ENCODE measurements around the gene SERPINE1.

The SERPINE1 gene

DNA sequence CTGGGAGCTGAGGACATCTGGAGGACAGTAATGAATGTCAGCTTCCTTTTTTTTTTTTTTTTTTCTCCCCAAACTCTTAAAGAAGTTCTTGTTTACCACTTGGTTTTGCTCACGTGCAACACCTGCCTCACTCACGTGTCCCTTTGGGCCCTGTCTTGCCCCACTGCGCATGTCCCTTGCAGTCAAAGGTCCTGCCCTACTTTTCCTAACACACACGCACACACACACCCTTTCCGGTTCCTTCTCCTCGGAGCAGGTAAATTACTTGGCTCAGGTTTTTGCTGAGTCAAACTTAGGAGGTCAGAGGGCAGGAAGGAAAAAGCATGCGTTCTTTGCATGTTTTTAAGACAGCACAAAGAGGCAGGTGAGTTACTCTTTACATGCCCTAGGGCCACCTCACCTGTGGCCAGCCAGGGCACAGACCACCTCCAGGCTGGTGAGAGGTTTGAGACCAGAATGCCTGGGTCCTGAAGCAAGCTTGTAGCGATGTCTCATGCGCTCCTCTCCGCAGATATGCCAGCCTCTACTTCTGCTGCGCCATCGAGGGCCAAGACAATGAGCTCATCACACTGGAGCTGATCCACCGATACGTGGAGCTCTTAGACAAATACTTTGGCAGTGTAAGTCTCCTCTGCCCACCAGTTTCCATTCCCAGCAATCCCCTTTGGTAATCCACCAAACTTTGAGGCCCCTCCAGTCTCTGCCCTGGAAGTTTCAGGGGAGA is 30.1 kb downstream of the SERPINE1 start:
- ATAC-seq = no peak

DNA sequence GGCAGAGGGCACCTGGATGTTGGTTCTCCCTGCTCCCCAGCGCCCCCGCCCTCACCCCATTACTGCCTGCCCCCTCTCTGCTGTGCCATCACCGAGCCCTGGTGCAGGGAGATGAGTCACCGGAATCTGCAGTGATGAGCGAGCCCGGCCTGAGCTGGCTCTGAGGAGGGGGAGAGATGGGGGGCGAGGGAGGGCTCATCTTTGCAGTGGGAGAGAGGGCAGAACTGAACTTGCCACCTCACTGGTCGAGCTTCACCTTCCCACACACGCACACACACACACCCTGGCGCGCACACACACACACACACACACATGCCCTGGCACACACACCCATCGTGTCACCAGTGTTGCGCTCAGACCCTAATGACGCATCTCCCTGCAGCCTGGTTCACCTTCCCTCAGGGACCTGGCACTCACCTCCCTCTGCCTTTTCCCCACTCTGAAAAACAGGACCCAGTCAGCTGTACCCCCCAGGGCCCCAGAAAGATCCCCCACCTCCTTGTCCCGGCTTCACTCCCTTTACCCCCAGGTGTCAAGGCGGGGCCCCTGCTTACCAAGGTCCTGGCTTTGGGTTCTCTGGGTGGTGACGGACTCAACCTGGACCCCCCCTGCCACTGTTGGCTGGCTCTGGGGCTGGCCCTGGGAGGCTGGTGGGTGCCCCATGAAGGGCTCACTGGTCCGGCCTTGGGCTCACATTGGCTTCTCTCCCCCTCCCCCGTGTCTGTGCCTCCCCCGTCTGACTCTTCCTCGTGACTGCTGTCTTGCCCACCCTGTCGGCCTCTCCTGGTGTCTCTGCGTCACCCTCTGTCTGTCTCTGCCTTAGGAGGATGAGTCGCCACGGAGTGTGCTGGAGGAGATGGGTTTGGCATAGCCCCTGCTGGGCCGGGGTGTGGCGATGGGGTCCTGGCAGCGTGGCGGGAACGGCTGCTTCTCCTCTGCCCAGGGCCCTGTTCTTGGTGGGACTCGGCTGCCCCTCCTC is 33.1 kb downstream of the SERPINE1 start:
- ATAC-seq = no peak

DNA sequence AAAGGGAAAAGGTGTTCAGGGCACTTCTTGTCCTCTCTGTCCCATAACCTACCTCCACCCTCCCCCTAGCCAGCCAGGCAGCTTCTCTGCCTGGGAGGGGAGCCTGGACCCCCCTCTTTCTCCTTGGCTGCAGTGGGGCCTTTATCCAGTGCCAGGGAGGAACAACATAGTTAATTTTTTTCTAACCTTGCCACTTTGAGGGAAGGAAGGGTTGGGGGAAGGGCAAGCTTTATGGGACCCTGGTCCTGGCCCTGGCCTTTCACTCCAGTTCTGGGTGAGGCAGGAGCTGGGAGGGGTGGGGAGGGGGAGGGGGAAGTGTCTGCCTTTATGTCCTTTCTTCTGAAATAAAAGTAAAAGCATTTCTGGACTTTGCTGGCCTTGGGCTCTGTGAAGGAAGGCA is 34.0 kb downstream of the SERPINE1 start:
- ATAC-seq = no peak

DNA sequence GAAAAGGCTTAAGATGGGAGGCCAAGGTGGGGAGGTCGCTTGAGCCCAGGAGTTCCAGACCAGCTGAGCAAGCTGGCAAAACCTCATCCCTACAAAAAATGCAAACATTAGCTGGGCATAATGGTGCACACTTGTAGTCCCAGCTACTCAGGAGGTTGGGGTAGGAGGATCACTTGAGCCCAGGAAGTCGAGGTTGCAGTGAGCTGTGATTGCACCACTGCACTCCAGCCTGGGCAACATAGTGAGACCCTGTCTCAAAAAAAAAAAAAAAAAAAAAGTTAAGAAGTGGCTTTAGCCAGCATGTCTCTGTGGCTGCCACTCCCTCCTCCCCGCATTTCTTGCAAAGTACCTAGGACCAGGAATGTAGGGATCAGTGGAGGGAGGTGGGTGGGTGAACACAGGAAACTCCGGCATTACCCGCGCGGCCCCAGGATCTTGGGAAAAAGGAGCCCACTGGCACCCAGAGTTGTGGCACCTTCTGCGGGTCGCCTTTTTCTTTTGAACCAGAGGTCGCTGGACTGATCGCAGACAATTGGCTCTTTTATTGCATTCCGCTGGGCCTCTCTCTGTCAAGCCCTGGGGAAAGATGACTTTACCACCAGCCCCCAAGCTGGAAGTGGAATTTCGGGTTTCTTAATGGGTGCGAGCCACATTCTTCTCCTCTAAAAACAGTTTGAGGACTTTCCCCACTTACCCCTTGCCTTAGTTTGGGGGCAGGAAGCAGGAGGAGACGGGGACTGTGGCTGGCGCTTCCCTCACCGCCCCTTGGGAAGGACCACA is 35.0 kb downstream of the SERPINE1 start:
- no peak for ATAC-seq

DNA sequence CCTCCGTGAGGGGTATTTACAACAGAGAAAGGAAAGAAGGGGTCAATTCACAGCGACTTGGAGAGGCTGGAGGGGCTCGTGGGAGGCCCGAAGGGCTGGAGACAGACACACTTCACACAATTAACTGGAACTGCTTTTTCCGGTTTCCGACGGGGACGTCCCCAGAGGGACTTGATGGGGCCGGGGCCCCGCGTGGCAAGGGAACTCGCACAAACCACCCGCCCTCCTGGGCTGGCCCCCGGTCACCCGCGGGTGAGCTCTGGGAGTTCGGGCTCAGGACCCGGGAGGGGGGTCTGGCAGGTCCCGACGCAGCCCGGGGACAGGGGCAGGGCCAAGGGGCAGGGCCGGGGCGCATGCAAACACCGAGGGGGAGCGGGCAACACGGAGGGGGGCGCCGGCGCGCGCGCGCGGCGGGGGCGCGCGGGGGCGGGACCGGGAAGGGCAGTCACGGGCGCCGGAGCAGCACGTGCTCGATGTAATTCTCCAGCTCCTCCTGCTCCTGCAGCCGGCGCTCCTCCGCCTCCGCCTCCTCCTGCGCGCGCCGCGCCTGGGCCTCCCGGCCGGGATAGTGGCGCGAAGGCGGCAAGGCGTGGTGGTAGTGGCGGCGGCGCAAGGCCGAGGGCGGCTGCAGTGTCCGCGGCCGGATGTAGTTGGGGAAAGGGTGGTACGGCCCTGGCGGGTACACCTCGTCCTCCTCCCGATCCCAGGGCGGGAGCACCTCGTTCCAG is 35.8 kb downstream of the SERPINE1 start:
- ATAC-seq = no peak

DNA sequence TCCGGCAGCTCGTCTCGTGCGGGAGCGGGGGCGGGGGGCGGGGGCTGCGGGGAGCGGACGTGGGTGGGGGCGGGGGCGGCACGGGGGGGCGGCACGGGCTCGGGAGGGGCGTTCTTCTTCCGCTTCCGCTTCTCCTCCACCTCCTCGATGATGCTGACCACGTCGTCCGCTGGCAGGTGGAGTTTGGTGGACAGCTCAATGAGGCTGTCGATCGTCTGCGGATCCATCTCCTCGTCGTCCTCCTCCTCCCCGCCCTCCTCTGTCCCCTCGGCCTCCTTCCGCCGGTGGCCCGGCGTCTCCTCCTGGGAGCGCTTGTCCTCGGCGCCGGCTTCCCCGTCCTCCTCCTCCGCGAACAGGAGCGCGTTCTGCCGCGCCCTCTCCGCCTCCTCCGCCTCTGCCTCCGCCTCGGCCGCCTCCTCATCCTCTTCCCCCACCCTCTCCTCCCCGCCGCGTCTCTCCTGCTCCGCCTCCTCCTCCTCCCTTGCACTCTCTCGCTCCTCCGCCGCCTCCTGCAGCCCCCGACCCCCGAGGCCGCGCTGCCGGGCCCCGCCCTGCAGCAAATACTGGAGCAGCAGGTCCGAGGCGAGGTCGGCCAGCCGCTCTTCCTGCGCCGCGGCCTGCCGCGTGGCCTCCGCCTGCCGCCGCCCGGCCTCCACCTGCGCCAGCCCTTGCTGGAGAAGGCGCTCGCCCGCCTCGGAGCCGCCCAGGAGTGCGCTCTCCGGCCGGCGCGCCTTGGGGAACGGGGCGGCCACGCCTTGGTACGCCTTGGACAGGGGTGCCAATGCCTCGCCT is 36.6 kb downstream of the SERPINE1 start:
- peak in 1 of 2 donors; percentile 4 for ATAC-seq

DNA sequence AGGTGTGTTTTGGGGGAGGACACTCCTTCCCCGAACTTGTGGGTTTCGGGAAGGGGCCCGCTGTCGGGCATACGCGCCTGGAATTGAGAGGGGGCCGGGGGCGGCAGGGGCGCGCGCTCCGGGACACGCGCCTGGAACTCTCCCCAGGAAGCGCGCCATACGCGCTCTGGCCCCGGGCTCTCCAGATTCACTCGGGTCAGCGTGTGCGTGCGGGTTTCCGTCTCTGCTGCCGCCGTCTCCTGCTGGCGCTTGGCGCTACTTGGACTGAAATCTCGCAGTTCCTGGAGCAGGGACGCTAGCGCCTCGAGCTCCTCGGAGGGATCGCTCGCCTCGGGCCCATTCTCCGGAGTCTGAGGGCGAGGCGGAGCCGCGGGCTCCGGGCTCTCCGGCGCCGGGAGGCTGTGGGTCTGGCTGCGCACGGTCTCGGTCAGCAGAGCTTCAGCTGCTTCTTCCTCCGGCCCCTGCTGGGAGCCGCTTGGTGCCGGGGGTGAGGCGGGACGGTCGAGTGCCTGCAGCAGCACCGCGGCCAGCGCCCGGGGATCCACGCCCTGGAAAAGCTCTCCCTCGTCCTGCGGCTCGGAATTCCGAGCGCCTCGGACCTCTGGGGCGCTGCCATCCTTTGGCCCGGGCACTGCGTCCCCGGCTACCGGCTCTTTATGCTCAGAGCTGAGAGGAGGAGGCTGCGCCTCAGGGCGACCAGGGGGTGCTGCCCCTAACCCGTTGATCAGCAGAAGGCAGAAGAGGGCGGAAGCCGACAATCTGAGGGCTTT is 37.4 kb downstream of the SERPINE1 start:
- no peak for ATAC-seq

DNA sequence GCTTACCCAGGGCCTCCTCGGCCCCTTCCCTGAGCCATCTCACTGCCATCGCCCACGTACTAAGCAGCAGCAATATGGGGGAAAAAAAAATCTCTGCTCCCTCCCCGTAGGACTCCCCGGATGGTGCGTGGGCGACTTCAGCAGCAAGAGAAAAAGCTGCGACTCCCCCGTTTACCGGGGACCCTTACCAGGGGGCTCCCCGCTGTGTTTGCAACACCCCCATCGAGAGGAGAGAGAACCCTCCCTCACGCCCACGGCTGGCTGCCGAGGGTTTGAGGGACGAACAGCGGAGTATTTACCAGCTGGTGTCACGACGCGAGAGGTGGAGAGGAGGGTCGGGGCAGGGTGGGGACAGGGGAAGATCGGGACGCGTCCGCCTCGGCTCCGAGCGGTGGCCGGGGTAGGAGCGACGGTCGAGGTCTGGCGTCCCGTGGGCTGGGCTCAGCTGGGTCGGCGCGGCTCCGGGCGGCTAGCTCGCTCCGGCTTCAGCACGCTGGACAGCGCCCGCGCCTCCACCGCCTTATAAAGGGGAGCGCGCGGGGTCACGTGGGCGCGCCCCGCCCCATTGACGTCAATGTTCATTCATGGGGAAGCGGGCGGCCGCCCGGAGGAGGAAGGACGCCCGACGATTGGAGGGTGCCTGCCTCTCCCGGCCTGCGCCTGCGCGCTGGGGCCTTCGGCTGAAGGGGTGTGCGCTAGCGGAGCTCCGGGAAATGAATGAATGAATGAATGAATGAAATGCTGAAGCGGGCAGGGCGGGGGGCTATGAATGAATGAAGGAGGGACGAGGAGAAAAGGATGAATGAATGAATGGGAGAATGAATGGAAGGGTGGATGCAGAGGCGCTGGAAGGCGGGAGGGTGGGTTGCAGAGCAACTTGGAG is 38.4 kb downstream of the SERPINE1 start, which contains the start of gene VGF:
TSS of gene VGF (minus strand) at position 495 of the 883 bp plus-strand sequence. CDS start 726 bp downstream, outside the sequence.
- ATAC-seq = peak; percentile 83 to 85

DNA sequence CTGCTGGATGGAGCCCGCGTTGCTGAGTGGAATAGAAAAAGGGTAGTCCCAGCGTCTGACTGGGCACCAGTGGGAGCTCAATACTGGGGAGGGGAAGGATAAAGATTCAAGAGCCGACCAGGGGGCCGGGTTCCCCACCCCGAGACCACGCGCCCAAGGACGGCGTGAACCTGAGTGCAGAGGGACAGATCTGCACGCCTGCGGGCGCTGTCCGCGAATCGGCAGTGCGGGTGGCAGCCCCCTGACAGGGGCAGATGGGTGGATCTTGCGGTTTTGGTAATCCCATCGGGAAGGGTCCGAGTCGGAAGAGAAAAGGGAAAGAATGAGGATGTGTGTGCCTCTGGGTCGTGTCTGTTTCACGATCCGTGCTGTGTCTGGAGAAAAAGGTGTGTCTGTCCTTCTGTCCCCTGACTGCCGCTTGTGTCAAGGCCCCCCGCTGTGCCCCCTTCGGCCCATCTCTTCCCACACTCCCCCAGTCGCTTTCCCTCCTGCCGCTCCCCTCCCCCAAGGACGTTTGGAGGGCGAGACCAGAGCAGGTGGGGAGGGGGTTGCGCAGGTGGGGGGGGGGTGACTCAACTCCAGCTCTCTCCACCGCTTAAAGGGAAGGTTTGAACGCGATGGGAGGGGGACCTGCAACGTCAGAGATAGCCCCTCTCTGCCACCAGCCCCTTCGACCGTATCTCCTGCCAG is 39.2 kb downstream of the SERPINE1 start:
- no peak for ATAC-seq

DNA sequence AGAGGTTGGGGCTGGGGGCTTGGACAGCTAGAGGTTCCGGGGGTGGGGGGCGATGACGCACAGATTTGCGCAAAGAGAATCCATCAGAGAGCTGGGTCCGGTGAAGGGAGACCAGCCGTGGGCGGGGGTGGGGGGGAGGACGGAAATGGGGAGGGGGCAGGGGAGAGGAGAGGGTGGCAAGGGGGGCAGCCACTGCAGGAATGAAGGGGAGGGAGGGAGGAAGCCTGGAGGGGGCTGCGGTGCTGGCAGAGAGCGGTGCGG is 39.7 kb downstream of the SERPINE1 start:
- ATAC-seq = no peak

DNA sequence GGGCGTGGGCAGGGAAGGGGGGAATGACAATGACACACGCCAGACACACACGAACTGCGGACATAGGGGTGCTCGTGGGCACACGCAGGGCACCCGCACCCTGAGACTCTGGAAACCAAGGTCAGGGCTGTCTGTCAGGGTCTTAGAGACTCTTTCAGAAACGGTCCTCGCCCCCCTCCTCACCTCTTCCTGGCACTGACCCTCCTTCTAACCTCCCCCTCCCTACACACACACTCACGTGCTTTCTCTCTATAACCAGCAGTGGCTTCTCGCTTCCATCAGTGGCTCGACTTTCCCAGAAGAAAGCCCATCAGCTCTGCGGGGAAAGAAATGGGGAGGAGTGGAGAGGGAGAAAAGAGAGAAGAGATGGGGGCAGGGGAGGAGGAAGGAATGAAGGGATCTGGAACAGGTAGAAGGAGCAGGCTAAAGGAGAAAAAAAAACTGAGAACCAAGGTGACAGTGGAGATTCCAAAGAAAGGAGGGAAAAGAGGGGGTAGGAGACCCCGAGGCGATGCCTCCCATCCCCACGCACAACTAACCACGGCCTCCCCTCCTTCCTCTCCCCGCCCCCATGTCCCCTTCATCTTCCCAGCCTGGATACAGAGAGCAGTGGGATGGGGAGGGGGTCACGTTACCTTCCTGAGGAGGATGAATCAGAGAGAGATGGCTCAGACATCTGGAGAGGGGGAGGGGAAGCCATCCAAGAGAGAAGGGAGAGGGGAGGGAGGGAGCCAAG is 40.2 kb downstream of the SERPINE1 start:
- ATAC-seq = no peak

DNA sequence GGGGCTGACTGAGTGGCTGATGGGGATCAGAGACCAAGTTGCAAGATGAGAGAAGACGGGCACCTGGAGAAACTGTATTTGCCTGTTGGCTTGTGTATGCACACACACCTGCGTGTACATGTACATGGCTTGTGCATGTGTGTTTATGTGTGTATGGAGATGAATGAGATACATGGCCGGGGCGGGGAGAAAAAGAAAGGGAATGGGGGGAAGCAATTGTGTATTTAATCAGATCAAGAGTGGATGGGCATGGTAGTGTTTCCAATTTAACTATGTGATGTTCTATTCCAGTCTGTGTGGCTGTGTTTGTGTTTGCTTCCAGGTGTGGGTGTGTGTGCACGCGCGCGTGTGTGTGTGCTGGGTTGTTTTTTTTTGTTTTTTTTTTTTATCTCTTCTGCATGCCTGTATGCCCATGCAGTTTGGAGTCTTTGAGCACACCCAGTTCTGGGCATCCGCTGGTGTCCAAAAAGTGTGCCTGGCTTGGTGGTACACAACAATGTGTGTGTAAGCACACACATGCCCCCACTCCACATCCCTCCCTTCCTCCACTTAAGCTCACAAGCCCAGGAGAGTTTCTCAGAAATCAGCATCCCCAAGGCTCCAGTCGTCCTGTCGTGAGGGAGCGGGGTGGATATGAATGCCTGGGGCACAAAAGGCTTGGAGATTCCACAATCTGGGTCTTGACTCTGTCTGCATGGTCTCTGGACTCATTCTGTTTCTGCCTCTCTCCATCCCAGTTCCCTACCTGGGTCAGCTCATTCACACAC is 40.9 kb downstream of the SERPINE1 start:
- no peak for ATAC-seq

DNA sequence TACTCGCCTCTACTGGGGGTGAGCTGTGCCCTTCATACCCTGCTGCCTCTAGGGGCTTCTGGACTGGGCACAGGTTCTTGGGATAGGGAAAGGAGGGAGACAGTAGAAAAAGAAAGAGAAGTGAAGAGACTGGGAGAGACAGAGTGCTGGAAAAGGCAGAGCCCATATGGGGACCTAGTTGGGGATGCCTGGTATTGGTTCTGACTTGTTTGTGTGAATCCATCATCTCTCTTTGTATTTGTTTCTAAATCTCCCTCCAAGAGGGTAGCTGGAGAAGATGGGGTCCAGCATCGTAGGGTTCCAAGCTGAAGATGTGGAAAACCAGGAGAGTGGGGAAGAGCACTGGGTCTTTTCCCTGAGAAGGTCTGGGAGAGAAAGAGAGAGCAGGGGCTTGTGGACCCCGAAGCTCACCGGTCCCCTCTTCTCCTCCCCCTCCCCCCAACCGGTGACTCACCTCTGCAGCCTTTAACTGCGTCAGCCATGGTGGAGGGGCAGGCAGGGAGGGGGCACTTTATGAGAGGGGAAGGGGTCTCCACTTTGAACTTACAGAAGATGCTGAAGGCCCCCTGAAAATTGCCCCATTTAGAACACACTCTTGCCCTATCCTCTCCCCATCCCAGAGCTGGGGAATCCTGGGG is 41.6 kb downstream of the SERPINE1 start:
- no peak for ATAC-seq

DNA sequence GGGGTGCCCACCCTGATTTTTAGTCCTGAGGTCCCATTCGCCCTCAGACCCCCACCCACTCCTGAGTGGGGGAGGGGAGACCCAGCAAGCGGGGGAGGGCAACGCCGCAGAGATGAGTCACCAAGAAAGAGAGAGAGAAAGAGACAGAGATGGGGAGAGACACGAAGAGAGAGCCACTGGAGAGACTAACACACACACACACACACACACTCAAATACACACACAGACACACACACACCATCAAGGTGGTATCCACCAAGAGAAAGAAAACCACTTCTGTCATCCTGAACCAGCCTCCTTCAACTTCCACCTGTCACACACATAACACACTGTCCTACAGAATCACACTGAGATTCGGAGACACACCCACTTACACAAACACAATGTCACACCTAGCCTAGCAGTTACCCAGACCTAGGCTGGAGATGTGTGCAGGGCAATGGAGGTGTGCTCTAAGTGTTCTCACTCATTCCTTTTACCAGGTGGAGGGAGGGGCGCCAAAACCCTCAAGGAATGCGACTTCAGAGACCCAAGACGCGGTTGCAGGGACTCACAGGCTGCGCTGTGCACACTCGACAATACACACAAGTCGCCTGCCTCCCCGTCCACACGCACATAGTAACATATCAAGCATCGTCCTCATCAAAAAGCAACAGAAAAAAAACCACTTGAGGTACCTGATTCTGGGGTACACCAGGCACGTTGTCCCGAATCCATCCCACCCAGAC is 42.4 kb downstream of the SERPINE1 start:
- no peak for ATAC-seq

DNA sequence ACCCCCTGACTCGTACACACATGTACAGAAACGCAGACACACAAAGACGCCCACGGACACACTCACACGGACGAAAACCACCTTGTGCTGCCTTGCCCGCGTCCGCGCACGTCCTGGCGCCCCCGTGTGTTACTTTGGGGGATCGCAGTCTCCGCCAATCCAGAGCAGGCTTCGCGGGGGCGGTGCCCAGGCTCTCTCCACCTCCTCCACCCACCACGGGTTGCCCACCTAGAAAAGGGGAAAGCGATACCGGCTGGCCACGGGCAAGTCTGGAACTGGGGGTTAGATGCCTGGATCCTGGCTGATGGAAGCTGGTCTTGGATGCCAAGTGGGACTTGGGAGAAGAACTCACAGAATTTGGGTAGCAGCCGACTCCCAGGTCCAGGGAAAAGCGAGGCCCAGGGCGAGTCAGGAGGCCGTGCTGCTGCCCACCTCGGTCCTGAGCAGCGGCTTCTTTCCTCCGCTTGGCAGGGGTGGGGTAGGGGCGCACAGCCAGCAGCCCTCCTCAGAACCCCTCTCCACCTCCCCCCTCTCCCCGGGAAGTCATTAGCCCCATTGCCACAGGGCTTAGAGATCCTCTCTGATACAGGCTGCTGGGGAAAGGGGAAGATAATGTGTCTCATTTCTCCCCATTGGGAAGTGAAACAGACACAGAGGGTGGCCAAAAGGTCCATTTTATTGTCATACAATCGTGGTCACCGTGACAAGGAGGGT is 43.1 kb downstream of the SERPINE1 start:
- peak; percentile 42 to 53 for ATAC-seq
